GM12865 (cell line): ENCODE data around the gene MSH3.
"Not testable (repeated sequence)": the region's sequence is repeated elsewhere in the genome, so short reads cannot be mapped to it uniquely, and the experiment has no call there.

ENCODE experiments used
- DNase-seq: peaks from one replicate; pipeline ENCODE4 v3.0.0; 2010; ENCODE audit warnings: low read depth
- H3K4me3 ChIP-seq: 2 replicates; pipeline ENCODE4 v1.5.1; 2011; ENCODE audit warnings: mild to moderate bottlenecking, low read depth, low read length, control low read depth
- CTCF ChIP-seq: IDR thresholded peaks from 2 replicates; pipeline ENCODE4 v1.5.1; 2011; ENCODE audit warnings: low read length, control low read depth, low read depth, inconsistent platforms; ENCODE audit not compliant: insufficient read depth; ENCODE audit errors: missing control alignments

MSH3 gene

GRCh38 chr5:80780761-80781285 lies 126.4 kb downstream of the MSH3 start:
- H3K4me3 ChIP-seq, result no peak overlapping the region
- DNase-seq, result no peak
- TF ChIP-seq CTCF, result no peak

- DNase-seq, result no peak
- no peak for TF ChIP-seq CTCF
- H3K4me3 ChIP-seq, result no peak overlapping the region
These were observed 126.9 kb downstream of the MSH3 start for GRCh38 chr5:80781356-80781755.

GRCh38 chr5:80782626-80783025 lies 128.2 kb downstream of the MSH3 start:
- no peak for DNase-seq
- TF ChIP-seq CTCF, result no peak
- no peak overlapping the region for H3K4me3 ChIP-seq

- not testable (repeated sequence) for H3K4me3 ChIP-seq, DNase-seq
These were observed 129.3 kb downstream of the MSH3 start for GRCh38 chr5:80783751-80784150.

- H3K4me3 ChIP-seq, result no peak overlapping the region
- DNase-seq, result no peak
- no peak for TF ChIP-seq CTCF
These were observed 130.0 kb downstream of the MSH3 start for GRCh38 chr5:80784451-80784850.

- DNase-seq, result peak; percentile 5
- not testable (repeated sequence) for H3K4me3 ChIP-seq
These were observed 135.0 kb downstream of the MSH3 start for GRCh38 chr5:80789319-80790016.

- TF ChIP-seq CTCF, result no peak
- DNase-seq, result no peak
- H3K4me3 ChIP-seq, result no peak overlapping the region
These were observed 136.2 kb downstream of the MSH3 start for GRCh38 chr5:80790698-80791097.

GRCh38 chr5:80793354-80793753 lies 138.9 kb downstream of the MSH3 start:
- no peak for TF ChIP-seq CTCF
- no peak overlapping the region for H3K4me3 ChIP-seq
- no peak for DNase-seq
